ENCODE measurements around the gene DND1. TPM values are rescaled to one million over a fixed set of nuclear protein-coding genes. Genes with fewer than 3 reads are reported as not detected.
A peak's percentile ranks its signal among the peaks of the same experiment; 100 is the strongest.
"Not testable (repeated sequence)": the region's sequence is repeated elsewhere in the genome, so short reads cannot be mapped to it uniquely, and the experiment has no call there.

DND1 gene
- total and polyA plus RNA-seq, 4 donors: 0.60 to 1.9 (median 1.6) TPM

DNA sequence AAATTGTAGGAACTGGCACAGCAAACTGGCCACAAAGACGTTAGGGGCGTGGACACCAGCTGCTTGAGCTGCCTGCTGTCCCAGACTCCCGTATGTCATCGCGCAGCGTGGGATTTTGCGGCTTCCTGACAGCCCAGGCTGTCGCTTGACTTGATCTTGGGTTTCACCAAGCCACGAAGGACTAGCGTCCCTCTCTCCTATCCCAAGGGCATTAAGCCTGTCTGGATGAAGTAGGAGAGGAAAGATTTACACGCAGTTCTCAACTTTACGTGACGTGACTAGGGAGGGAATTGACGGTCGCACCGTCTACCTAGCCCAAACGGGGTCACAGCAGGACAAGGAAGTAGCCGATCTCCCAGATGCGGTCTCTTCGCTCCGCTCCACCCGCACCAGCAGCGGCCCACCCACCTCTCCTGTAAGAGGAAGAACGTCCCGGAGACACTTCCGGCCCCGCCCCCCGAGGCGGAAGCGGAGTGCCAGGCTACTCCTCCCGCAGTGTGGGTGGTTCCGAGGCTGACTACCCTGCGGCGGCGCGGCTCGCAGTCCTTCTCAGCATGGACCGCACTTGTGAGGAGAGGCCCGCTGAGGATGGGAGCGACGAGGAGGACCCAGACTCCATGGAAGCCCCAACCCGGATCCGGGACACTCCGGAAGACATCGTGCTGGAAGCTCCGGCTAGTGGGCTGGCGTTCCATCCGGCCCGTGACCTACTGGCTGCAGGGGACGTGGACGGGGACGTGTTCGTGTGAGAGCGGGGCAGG is 8.8 kb downstream of the DND1 start, which contains the start of gene WDR55:
Gene WDR55 (plus strand): TSS at position 546 of the 761 bp plus-strand sequence. CDS start 9 bp downstream, at position 555.
- Histone ChIP-seq H3K27ac (ENCODE audit: low read depth in 1 of 2, low read length in 1 of 2) (peak within 1 kb of the TSS; percentile 91 to 96), H3K9ac (ENCODE audit: insufficient read depth in 1 of 2, low read length in 2 of 2) (peak within 1 kb of the TSS; percentile 33 to 78), H3K36me3 (ENCODE audit: control insufficient read depth in 4 of 4, insufficient read depth in 4 of 4, low read length in 4 of 4) (peaks cover 31 to 46% (median 33%) of the 10 kb centered on the region in 4 donors), H3K4me1 (ENCODE audit: control insufficient read depth in 5 of 5, insufficient read depth in 5 of 5, low read length in 5 of 5) (peaks cover 0 to 10% (median 3%) of the 10 kb centered on the region in 5 donors), H3K4me3 (peak within 1 kb of the TSS; percentile 86), H3K9me3 (ENCODE audit: control insufficient read depth in 4 of 4, insufficient read depth in 3 of 4, low read length in 3 of 4) (no peaks in the 10 kb centered on the region), H3K27me3 (ENCODE audit: control insufficient read depth in 3 of 3, insufficient read depth in 3 of 3, low read length in 2 of 3) (no peaks in the 10 kb centered on the region)
- WGBS, 2 donors: 0 to 1% methylated on average over 52 to 54 of the region's 54 CpGs
- DNase-seq: peak; percentile 94 to 96 (median 95)
- ATAC-seq (ENCODE audit: insufficient read depth, low FRiP score): peak; percentile 97
- no peak for TF ChIP-seq CTCF (IDR thresholded peaks at IDR 0.05; ENCODE audit: control extremely low read depth, extremely low read depth)

DNA sequence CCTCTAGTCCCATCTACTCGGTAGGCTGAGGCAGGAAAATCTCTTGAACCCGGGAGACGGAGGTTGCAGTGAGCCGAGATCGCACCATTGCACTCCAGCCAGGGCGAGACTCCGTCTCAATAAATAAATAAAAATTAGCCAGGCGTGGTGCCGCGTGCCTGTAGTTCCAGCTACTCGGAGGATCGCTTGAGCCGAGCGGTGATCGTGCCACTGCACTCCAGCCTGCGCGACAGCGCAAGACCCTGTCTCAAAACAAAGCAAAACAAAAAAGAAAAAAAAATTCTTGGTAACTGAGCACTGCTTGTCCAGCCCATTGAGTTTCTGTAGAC is 9.4 kb downstream of the DND1 start:
- H3K9ac ChIP-seq (ENCODE audit: insufficient read depth in 1 of 2, low read length in 2 of 2): peak overlapping the region in 1 of 2 donors; percentile 78
- H3K4me3 ChIP-seq: peak overlapping the region; percentile 45
- peak overlapping the region; percentile 91 to 96 for H3K27ac ChIP-seq (ENCODE audit: low read depth in 1 of 2, low read length in 1 of 2)
- no peaks in the 10 kb centered on the region for H3K9me3 ChIP-seq (ENCODE audit: control insufficient read depth in 4 of 4, insufficient read depth in 3 of 4, low read length in 3 of 4)
- 12 to 18% methylated on average over 18 of the region's 18 CpGs for WGBS, 2 donors
- peaks cover 30 to 44% (median 39%) of the 10 kb centered on the region in 4 donors for H3K36me3 ChIP-seq (ENCODE audit: control insufficient read depth in 4 of 4, insufficient read depth in 4 of 4, low read length in 4 of 4)
- peaks cover 0 to 10% (median 3%) of the 10 kb centered on the region in 5 donors for H3K4me1 ChIP-seq (ENCODE audit: control insufficient read depth in 5 of 5, insufficient read depth in 5 of 5, low read length in 5 of 5)
- ATAC-seq (ENCODE audit: insufficient read depth, low FRiP score): peak; percentile 4
- DNase-seq: no peak
- TF ChIP-seq CTCF (IDR thresholded peaks at IDR 0.05; ENCODE audit: control extremely low read depth, extremely low read depth): no peak
- H3K27me3 ChIP-seq (ENCODE audit: control insufficient read depth in 3 of 3, insufficient read depth in 3 of 3, low read length in 2 of 3): no peaks in the 10 kb centered on the region

- not testable (repeated sequence) for H3K4me3 ChIP-seq; H3K27me3 ChIP-seq (ENCODE audit: control insufficient read depth in 3 of 3, insufficient read depth in 3 of 3, low read length in 2 of 3); H3K4me1 ChIP-seq (ENCODE audit: control insufficient read depth in 5 of 5, insufficient read depth in 5 of 5, low read length in 5 of 5); DNase-seq; H3K9ac ChIP-seq (ENCODE audit: insufficient read depth in 1 of 2, low read length in 2 of 2); H3K27ac ChIP-seq (ENCODE audit: low read depth in 1 of 2, low read length in 1 of 2); ATAC-seq (ENCODE audit: insufficient read depth, low FRiP score); H3K9me3 ChIP-seq (ENCODE audit: control insufficient read depth in 4 of 4, insufficient read depth in 3 of 4, low read length in 3 of 4)
- peaks cover 36 to 58% (median 48%) of the 10 kb centered on the region in 4 donors for H3K36me3 ChIP-seq (ENCODE audit: control insufficient read depth in 4 of 4, insufficient read depth in 4 of 4, low read length in 4 of 4)
- WGBS, 2 donors: 89 to 90% methylated on average over 6 of the region's 6 CpGs
Measured at GRCh38 chr5:140660371-140660770, 13.0 kb downstream of the DND1 start.

GRCh38 chr5:140658870-140659269 is 14.5 kb downstream of the DND1 start:
- no peak for DNase-seq
- Histone ChIP-seq H3K4me3 (no peak overlapping the region), H3K27ac (ENCODE audit: low read depth in 1 of 2, low read length in 1 of 2) (no peak overlapping the region), H3K36me3 (ENCODE audit: control insufficient read depth in 4 of 4, insufficient read depth in 4 of 4, low read length in 4 of 4) (peaks cover 51 to 64% (median 55%) of the 10 kb centered on the region in 4 donors), H3K27me3 (ENCODE audit: control insufficient read depth in 3 of 3, insufficient read depth in 3 of 3, low read length in 2 of 3) (no peaks in the 10 kb centered on the region), H3K9me3 (ENCODE audit: control insufficient read depth in 4 of 4, insufficient read depth in 3 of 4, low read length in 3 of 4) (no peaks in the 10 kb centered on the region), H3K4me1 (ENCODE audit: control insufficient read depth in 5 of 5, insufficient read depth in 5 of 5, low read length in 5 of 5) (peaks cover 0 to 2% (median 0%) of the 10 kb centered on the region in 5 donors), H3K9ac (ENCODE audit: insufficient read depth in 1 of 2, low read length in 2 of 2) (no peak overlapping the region)
- 97 to 98% methylated on average over 17 of the region's 17 CpGs for WGBS, 2 donors
- TF ChIP-seq CTCF (IDR thresholded peaks at IDR 0.05; ENCODE audit: control extremely low read depth, extremely low read depth): no peak
- no peak for ATAC-seq (ENCODE audit: insufficient read depth, low FRiP score)
